Epithelial cell of proximal tubule (primary cell): ENCODE measurements around the gene NDUFB10. TPM values are rescaled to one million over a fixed set of nuclear protein-coding genes. Genes with fewer than 3 reads are reported as not detected.
A peak's percentile ranks its signal among the peaks of the same experiment; 100 is the strongest.

Source experiments
- DNase-seq: peaks from one replicate; pipeline ENCODE4 v3.0.0-alpha.2; 2011; ENCODE audit warnings: low read depth
- H3K4me3 ChIP-seq: 2 replicates; pipeline ENCODE4 v1.5.1; 2011; ENCODE audit warnings: low read depth, mild to moderate bottlenecking, low read length
- total RNA-seq: library from RNA; depleted of rRNA; stranded (reverse); fragments of >200 nt; gene quantifications from 2 replicates; pipeline ENCODE4 v1.2.3, GENCODE V29; 2015
- TF ChIP-seq, protein P1 (sequence below): conservative IDR thresholded peaks from 2 replicates; pipeline ENCODE4 v1.5.1; 2012; ENCODE audit warnings: low read depth, mild to moderate bottlenecking, low read length

The NDUFB10 gene
- total RNA-seq, 1 donor from 2014 or later, result 407 TPM

DNA sequence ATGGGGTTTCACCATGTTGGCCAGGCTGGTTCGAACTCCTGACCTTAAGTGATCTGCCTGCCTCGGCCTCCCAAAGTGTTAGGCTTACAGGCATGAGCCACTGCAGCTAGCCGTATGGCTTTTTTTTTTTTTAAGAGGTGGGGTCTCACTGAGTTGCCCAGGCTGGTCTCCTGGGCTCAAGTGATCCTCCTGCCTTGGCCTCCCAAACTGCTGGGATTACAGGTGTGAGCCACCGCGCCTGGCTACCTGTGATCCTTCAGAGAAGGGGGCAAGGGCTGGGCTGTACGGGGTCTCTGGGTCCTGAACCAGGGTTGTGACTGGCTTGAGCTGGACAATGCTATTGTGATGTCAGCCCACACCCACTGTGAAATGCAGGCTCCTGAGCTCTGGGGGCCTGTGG is 7.1 kb downstream of the NDUFB10 start, which contains the start of gene RNF151:
TSS of gene RNF151 (plus strand) at position 397 of the 400 bp plus-strand sequence. CDS start 26 bp downstream, outside the sequence.
- TF ChIP-seq, protein P1, sequence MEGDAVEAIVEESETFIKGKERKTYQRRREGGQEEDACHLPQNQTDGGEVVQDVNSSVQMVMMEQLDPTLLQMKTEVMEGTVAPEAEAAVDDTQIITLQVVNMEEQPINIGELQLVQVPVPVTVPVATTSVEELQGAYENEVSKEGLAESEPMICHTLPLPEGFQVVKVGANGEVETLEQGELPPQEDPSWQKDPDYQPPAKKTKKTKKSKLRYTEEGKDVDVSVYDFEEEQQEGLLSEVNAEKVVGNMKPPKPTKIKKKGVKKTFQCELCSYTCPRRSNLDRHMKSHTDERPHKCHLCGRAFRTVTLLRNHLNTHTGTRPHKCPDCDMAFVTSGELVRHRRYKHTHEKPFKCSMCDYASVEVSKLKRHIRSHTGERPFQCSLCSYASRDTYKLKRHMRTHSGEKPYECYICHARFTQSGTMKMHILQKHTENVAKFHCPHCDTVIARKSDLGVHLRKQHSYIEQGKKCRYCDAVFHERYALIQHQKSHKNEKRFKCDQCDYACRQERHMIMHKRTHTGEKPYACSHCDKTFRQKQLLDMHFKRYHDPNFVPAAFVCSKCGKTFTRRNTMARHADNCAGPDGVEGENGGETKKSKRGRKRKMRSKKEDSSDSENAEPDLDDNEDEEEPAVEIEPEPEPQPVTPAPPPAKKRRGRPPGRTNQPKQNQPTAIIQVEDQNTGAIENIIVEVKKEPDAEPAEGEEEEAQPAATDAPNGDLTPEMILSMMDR, result no peak
- peak within 1 kb of the TSS; percentile 93 for H3K4me3 ChIP-seq
- DNase-seq, result no peak

GRCh38 chr16:1968146-1968953 is 9.0 kb downstream of the NDUFB10 start:
- no peak overlapping the region for H3K4me3 ChIP-seq
- TF ChIP-seq, protein P1, result no peak
- DNase-seq, result no peak

DNA sequence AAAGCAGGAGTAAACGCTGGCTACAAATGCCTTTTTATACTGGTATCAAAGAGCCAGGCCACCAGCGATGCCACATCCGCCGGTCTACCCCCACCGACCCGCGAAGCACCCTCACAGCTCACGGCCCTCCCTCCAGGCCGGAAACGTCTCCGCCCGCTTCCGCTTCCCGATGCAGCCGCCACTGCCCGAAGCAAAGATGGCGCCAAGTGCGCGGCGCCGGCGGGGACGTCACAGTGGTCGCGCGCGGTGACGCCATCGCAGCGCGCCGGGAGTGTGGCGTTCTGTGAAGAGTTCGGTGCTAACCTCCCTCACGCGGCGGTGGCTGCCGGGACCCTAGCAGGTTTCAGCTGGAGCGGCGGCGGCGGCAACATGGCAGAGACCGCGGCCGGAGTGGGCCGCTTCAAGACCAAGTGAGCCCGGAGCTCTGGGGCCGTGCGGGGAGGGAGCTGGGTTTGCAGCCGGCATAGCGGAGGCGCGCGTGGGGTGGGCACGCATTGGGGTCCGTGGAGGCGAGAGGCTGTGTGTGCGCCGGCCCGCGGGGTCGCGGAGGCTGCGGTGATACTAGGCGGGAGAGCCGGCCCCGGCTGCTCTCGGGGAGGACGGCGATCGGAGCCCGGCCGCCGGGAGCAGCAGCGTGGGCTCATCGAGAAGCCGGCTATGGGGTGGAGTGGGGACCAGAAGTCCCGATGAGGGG is 12.6 kb downstream of the NDUFB10 start, which contains the start of gene TBL3:
TSS of gene TBL3 (plus strand) at position 258 of the 694 bp plus-strand sequence. CDS start at position 370, 112 bp downstream.
- peak; percentile 49 for DNase-seq
- TF ChIP-seq, protein P1, result no peak
- peak within 1 kb of the TSS; percentile 68 for H3K4me3 ChIP-seq

DNA sequence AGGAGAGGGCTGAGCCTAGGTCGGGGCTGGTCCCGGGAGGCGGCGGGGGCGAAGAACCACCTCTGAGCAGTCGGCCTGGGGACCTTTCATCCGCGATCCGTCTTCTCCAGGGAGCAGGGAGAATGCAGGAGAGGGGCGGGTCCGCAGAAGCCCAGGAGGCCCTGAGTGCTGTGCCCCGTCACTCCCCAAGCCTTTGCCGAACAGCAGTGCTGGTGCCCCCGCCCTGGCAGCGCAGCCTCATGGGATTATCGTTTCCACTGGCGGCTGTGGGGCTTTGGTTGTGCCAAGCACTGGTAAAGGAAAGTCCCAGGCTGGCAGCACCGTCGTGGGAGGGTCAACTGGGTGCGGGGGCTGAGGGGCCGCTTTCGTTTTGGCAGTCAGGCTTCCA is 13.1 kb downstream of the NDUFB10 start:
- H3K4me3 ChIP-seq, result peak overlapping the region; percentile 68
- TF ChIP-seq, protein P1, result no peak
- DNase-seq, result no peak

GRCh38 chr16:1973461-1974156 is 14.3 kb downstream of the NDUFB10 start:
- TF ChIP-seq, protein P1, result no peak
- DNase-seq, result no peak
- H3K4me3 ChIP-seq, result no peak overlapping the region

DNA sequence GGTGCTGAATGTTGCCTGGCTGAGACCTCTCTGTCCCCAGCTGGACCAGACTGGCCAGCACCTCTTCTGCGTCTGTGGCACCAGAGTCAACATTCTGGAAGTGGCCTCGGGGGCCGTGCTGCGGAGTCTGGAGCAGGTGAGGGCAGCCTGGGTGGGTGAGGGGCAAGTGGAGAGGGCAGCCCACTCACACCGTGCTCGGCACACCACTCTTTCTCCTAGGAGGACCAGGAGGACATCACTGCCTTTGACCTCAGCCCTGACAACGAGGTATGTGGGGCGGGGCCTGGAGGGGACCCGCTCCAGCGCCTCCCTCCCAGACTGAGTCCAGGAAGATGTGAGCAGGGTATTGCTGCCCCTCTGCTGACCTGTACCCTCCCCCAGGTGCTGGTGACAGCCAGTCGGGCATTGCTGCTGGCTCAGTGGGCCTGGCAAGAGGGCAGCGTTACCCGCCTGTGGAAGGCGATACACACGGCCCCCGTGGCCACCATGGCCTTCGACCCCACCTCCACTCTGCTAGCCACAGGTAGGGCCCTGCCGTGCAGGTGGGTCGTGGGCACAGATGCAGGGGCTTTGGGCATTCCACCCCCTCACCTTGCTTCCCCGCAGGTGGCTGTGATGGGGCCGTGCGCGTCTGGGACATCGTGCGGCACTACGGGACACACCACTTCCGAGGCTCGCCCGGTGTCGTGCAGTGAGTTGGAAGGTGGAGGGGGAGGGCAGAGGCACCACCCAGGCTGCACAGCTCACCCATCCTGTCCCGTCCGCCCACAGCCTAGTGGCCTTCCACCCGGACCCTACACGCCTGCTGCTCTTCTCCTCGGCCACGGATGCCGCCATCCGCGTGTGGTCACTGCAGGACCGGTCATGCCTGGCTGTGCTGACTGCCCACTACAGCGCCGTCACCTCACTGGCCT is 15.1 kb downstream of the NDUFB10 start:
- H3K4me3 ChIP-seq, result no peak overlapping the region
- no peak for DNase-seq
- TF ChIP-seq, protein P1, result no peak
